Pancreas (tissue), 10 donors: Measurements from ENCODE around the gene CALN1. TPM values are rescaled to one million over a fixed set of nuclear protein-coding genes. Genes with fewer than 3 reads are reported as not detected.
"Not testable (repeated sequence)": the region's sequence is repeated elsewhere in the genome, so short reads cannot be mapped to it uniquely, and the experiment has no call there.

Experiments
- ATAC-seq, 4 donors: fragments of 200-7000 bp; cut with Tn5 transposase; one replicate each; pipeline versions ENCODE4 v1.8.0 to v1.9.1; 2020; ENCODE audit warnings: mild to moderate bottlenecking in 4 of 4, moderate library complexity in 4 of 4
- DNase-seq, 6 donors: peaks; one replicate each; pipeline ENCODE4 v3.0.0-alpha.2; 2020
- FAIRE-seq: peaks from 2 replicates; lab custom pipeline; 2012; peaks lifted over from hg19 to GRCh38; lab: Jason Lieb, UNC
- H3K27ac ChIP-seq, 4 donors: fragments of 200-600 bp; sonication (generic); 1 replicate in 3 of 4; 2 replicates in 1 of 4; pipeline versions ENCODE4 v1.5.0 to v1.8.0; 2020
- H3K27me3 ChIP-seq, 4 donors: fragments of 200-600 bp; one replicate each; pipeline ENCODE4 v1.8.0; 2021
- H3K36me3 ChIP-seq, 3 donors: fragments of 200-600 bp; sonication (generic) in 1 of 3; one replicate each; pipeline versions ENCODE4 v1.5.0 to v1.8.0; 2020 to 2021
- H3K4me1 ChIP-seq, 3 donors: fragments of 200-600 bp; one replicate each; pipeline ENCODE4 v1.8.0; 2021
- H3K4me3 ChIP-seq, 4 donors: fragments of 200-600 bp; sonication (generic) in 2 of 4; one replicate each; pipeline versions ENCODE4 v1.5.0 to v1.8.0; 2020 to 2021
- H3K9me3 ChIP-seq, 4 donors: fragments of 200-600 bp; one replicate each; pipeline ENCODE4 v1.8.0; 2021
- WGBS, 2 donors: extraction: QIAGEN DNeasy Blood & Tissue Kit; methylation state at CpG; one replicate each; pipeline ENCODE4 v1.1.7; 2013; 5-methylcytosine and 5-hydroxymethylcytosine counted together
- intact Hi-C, 3 donors: fragments of 100-400 bp; cut with DNase I; formaldehyde crosslinking; loops; one replicate each; pipeline versions ENCODE4 v1.11.1 to v1.14.2; 2022
- polyA plus RNA-seq, 2 donors: library from polyadenylated mRNA; stranded (reverse); fragments of 200-250 nt; gene quantifications; one replicate each; pipeline ENCODE4 v1.2.3, GENCODE V29; 2013
- total RNA-seq, 6 donors: library from RNA; stranded (reverse); fragmentation: NEBNext Ultra II Directional in 4 of 6; extraction: Animal tissue kit (Norgen Biotek cat#: 25700) in 4 of 6; gene quantifications; one replicate each; pipeline versions ENCODE4 v1.2.1 to v1.2.4, GENCODE V29; 2021 to 2023
- TF ChIP-seq, protein P1 (sequence below), 4 donors: fragments of 200-600 bp; sonication (generic) in 3 of 4; IDR thresholded peaks; one replicate each; pipeline versions ENCODE4 v1.5.0 to v1.8.0; 2021; ENCODE audit warnings: antibody characterized with exemption in 4 of 4
- donor health status: healthy with polysubstance abuse.
- donor health status: DM: no; HTN: no; CAD: no; lungs with moderate emphysema.
- donor health status: DM: no; HTN: no; CAD: no.
- donor health status: control.
- donor health status: control.
- donor health status: Bipolar disorder and iron deficiency.
- donor health status: DM: yes; HTN: yes; CAD: no.
- donor health status: DM: no; HTN: no; CAD: no.
- donor health status: DM: no; HTN: no; CAD: no.
- donor health status: DM: yes; HTN: yes; CAD: no.

CALN1 gene
- total and polyA plus RNA-seq, 8 donors: 0.39 to 18.4 (median 1.5) TPM

DNA sequence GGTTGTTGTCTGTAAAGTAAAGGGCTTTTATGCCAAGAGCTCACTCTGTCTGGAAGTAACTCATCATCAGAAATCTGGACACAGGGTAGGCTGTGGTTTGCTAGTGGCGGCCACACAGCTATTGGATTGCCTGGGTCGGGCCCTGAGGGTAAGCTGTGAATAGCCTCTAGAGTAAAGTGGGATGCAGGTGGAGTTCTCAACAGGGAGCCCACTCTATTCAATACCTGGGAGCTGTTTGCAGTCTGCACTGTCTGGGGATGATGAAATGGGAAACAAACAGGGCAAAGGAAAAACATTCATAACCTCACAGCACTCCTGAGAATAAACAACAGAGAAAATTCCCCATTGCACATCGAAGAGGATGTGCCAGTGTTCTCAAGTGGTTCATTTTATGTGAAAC lies 582.6 kb downstream of the CALN1 start:
- H3K9me3 ChIP-seq: no peaks in the 10 kb centered on the region
- H3K36me3 ChIP-seq: no peaks in the 10 kb centered on the region
- no peak overlapping the region for H3K4me3 ChIP-seq
- intact Hi-C loops: no loop called here
- FAIRE-seq: no peak
- no peaks in the 10 kb centered on the region for H3K27me3 ChIP-seq
- WGBS, 2 donors: 55 to 73% methylated on average over 3 of the region's 3 CpGs
- no peak for ATAC-seq
- TF ChIP-seq, protein P1, sequence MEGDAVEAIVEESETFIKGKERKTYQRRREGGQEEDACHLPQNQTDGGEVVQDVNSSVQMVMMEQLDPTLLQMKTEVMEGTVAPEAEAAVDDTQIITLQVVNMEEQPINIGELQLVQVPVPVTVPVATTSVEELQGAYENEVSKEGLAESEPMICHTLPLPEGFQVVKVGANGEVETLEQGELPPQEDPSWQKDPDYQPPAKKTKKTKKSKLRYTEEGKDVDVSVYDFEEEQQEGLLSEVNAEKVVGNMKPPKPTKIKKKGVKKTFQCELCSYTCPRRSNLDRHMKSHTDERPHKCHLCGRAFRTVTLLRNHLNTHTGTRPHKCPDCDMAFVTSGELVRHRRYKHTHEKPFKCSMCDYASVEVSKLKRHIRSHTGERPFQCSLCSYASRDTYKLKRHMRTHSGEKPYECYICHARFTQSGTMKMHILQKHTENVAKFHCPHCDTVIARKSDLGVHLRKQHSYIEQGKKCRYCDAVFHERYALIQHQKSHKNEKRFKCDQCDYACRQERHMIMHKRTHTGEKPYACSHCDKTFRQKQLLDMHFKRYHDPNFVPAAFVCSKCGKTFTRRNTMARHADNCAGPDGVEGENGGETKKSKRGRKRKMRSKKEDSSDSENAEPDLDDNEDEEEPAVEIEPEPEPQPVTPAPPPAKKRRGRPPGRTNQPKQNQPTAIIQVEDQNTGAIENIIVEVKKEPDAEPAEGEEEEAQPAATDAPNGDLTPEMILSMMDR (IDR thresholded peaks at IDR 0.05): no peak
- no peak for DNase-seq
- H3K4me1 ChIP-seq: no peaks in the 10 kb centered on the region
- H3K27ac ChIP-seq: no peak overlapping the region

DNA sequence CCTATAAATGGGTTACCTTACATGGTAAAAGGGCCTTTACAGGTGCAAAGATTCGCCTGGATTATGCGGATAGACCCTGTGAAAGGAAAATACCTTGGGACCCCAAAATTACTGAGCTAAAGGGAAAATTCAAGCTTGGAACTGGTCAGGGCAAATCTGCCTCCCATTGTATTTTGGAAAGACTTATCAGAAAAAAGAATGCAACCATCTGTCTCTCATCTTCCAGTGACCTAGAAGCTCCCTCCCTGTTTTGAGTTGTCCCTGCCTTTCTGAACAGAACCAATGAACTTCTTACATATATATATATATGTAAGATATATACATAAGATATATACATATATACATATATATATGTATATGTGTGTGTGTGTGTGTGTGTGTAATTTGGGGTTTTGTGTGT lies 583.8 kb downstream of the CALN1 start:
- no peaks in the 10 kb centered on the region for H3K4me1 ChIP-seq
- intact Hi-C loops: no loop called here
- H3K27me3 ChIP-seq: no peaks in the 10 kb centered on the region
- ATAC-seq (no peak), FAIRE-seq (no peak), DNase-seq (no peak)
- TF ChIP-seq, protein P1 (IDR thresholded peaks at IDR 0.05): no peak
- WGBS, 2 donors: 68 to 71% methylated on average over 2 of the region's 2 CpGs
- no peak overlapping the region for H3K27ac ChIP-seq
- no peaks in the 10 kb centered on the region for H3K9me3 ChIP-seq
- H3K36me3 ChIP-seq: no peaks in the 10 kb centered on the region
- H3K4me3 ChIP-seq: no peak overlapping the region

DNA sequence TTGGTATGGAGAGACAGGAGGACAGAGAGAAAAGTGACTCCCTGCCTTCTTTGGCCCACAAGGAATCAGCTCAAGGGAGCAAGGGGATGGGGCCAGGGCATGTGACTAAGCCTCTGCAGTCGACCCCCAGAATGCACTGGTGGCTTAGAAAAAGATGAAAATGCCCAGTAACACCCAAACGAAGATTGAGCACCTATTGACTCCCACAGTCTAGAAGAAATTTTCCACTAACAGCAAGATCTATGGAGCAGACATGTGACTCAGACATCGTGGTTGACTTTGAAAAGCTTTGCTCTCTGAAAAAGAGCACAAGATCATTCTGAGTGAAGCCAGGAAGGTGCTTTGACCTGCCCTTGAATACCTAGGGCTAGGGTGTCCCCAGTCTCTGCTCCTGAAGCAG lies 586.0 kb downstream of the CALN1 start:
- Histone ChIP-seq H3K27ac (no peak overlapping the region), H3K4me1 (no peaks in the 10 kb centered on the region), H3K9me3 (no peaks in the 10 kb centered on the region), H3K36me3 (no peaks in the 10 kb centered on the region), H3K27me3 (no peaks in the 10 kb centered on the region), H3K4me3 (no peak overlapping the region)
- TF ChIP-seq, protein P1 (IDR thresholded peaks at IDR 0.05): no peak
- no peak for FAIRE-seq
- DNase-seq: no peak
- no peak for ATAC-seq
- WGBS, 2 donors: 37 to 60% methylated on average over 3 of the region's 3 CpGs
- intact Hi-C loops: no loop called here

DNA sequence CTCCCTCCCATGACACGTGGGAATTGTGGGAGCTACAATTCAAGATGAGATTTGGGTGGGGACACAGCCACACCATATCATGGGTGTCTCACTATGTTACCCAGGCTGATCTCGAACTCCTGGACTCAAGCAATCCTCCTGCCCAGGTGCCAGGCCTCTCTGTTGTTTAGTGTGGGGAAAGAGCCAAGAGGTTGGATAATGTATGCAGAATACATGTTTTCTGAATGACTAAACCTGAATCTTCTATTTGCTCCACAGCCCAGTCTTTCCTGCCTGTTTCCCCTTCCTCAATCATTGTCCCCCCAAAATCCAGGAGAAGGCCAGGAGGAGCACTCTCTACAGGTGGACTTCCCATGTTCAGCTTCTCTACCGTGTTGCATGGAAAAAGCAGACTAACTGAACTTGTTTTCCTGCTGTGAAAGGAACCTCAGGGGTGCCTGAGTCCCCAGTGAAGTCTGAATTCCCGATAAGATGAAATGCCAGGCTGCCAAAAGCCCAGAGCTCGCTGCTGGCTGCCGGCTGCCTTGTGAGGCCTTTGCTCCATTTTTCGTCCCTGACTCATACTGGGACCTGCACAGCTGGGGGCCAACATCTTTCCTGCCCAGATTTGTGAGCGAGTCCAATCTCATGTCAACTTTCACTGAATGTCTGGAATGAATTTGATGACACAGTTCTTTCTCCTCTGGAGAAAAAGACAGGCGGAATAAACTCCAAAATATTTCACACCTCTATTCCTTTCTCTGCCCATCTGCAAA lies 588.0 kb downstream of the CALN1 start:
- no peaks in the 10 kb centered on the region for H3K9me3 ChIP-seq
- TF ChIP-seq, protein P1 (IDR thresholded peaks at IDR 0.05): no peak
- WGBS, 2 donors: 55 to 68% methylated on average over 9 of the region's 9 CpGs
- peak overlapping the region in 1 of 4 donors; percentile 48 for H3K27ac ChIP-seq
- intact Hi-C loops: no loop called here
- no peaks in the 10 kb centered on the region for H3K4me1 ChIP-seq
- ATAC-seq (peak; percentile 52 to 59 (median 54)), FAIRE-seq (no peak), DNase-seq (peak in 3 of 6 donors; percentile 13 to 39 (median 22))
- no peaks in the 10 kb centered on the region for H3K36me3 ChIP-seq
- no peak overlapping the region for H3K4me3 ChIP-seq
- no peaks in the 10 kb centered on the region for H3K27me3 ChIP-seq

DNA sequence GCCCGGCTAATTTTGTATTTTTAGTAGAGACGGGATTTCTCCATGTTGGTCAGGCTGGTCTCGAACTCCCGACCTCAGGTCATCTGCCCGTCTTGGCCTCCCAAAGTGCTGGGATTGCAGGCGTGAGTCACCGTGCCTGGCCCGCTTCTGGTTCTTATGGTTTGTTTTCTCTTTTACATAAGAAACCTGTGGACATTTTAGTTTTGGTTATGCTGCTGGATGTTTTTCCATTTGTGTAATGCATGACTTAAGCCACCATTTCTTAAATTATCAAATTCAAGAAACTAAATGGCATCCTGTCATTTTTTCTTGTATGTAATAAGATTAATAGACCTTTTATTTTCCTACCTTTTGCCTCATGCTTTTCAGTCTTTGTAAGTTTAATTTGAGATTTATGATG lies 589.7 kb downstream of the CALN1 start:
- H3K9me3 ChIP-seq, H3K4me1 ChIP-seq, intact Hi-C loops, FAIRE-seq, ATAC-seq, H3K27me3 ChIP-seq, H3K36me3 ChIP-seq, H3K4me3 ChIP-seq, H3K27ac ChIP-seq, DNase-seq: not testable (repeated sequence)
- 82 to 93% methylated on average over 8 of the region's 8 CpGs for WGBS, 2 donors
